ENCODE measurements around the gene NUMA1.

- TF ChIP-seq POLR2AphosphoS5 (IDR thresholded peaks at IDR 0.05; ENCODE audit: low read depth, low read length) (no peak), REST (IDR thresholded peaks at IDR 0.05; ENCODE audit: insufficient read depth in 1 of 2, low read depth in 2 of 2, low read length in 2 of 2) (no peak), SIN3A (IDR thresholded peaks at IDR 0.05; ENCODE audit: borderline replicate concordance, insufficient read depth, low read length) (no peak), TAF1 (IDR thresholded peaks at IDR 0.05; ENCODE audit: borderline replicate concordance, insufficient read depth, low read length) (no peak)
Measured at GRCh38 chr11:72010529-72011233, 69.7 kb downstream of the NUMA1 start.
